ENCODE data around the gene DPH7.
"Not testable (repeated sequence)": the region's sequence is repeated elsewhere in the genome, so short reads cannot be mapped to it uniquely, and the experiment has no call there.

The DPH7 gene

DNA sequence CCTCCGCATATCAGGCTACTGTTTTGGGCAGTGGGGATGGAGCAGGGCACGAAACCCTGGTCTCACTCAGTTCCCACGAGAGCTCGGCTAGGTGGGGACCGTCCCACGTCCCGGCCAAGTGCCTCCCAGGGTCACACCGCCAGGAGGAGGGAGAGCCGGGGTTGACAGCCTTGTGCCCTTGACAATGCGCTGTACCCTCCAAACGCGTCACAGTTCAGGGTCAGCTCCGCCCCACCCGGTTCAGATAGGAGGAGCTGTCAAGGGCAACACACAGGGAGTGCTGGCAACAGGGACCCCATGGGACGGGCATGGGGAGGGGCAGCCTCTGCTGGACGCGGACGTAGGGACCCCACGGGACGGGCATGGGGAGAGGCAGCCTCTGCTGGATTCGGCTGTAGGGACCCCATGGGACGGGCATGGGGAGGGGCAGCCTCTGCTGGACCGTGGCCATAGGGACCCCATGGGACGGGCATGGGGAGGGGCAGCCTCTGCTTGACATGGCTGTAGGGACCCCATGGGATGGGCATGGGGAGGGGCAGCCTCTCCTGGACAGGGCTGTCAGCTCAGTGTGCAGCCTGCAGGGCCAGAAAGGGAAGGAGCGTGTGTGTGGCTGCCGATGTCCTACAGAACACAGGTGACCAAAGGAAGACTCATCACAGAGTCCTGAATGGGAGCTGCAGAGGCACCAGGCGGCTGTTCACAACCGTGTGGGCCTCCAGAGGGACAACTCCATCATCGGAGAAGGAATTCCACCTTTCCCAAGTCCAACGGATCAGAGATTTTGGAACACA, 57.9 kb downstream of the DPH7 start:
- H3K27ac Mint-ChIP-seq = no peak overlapping the region
- H3K4me1 Mint-ChIP-seq (ENCODE audit: low read depth) = peaks cover 4% of the 10 kb centered on the region
- peaks cover 6% of the 10 kb centered on the region for H3K27me3 Mint-ChIP-seq
- intact Hi-C loops (cut with micrococcal nuclease) = loop anchor here (10.0 kb wide), 1 partner anchor 226 kb away; no protein-coding TSS in a partner anchor
- no peak overlapping the region for H3K4me3 Mint-ChIP-seq
- H3K36me3 Mint-ChIP-seq (ENCODE audit: low read depth) = no peaks in the 10 kb centered on the region
- H3K9me3 Mint-ChIP-seq = no peaks in the 10 kb centered on the region

DNA sequence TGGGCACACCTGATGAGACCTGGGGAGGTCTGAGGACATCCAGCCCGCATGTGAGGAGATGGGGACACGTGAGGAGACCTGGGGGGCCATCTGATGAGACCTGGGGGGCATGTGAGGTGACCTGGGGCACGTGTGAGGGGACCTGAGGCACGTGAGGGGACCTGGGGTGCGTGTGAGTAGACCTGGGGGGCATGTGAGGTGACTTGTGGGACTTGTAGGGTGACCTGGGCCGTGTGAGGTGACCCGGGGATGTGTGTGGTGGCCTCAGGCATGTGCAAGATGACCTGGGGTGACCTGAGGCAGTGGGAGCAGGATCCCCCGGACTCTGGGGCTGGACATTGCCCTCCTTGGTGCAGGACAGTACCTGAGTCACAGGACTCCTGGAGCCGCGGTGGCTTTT, 59.2 kb downstream of the DPH7 start:
- Mint-ChIP-seq H3K27me3 (no peaks in the 10 kb centered on the region), H3K27ac (no peak overlapping the region), H3K36me3 (ENCODE audit: low read depth) (no peaks in the 10 kb centered on the region), H3K9me3 (no peaks in the 10 kb centered on the region), H3K4me3 (no peak overlapping the region), H3K4me1 (ENCODE audit: low read depth) (no peaks in the 10 kb centered on the region)
- intact Hi-C loops (cut with micrococcal nuclease) = no loop called here

DNA sequence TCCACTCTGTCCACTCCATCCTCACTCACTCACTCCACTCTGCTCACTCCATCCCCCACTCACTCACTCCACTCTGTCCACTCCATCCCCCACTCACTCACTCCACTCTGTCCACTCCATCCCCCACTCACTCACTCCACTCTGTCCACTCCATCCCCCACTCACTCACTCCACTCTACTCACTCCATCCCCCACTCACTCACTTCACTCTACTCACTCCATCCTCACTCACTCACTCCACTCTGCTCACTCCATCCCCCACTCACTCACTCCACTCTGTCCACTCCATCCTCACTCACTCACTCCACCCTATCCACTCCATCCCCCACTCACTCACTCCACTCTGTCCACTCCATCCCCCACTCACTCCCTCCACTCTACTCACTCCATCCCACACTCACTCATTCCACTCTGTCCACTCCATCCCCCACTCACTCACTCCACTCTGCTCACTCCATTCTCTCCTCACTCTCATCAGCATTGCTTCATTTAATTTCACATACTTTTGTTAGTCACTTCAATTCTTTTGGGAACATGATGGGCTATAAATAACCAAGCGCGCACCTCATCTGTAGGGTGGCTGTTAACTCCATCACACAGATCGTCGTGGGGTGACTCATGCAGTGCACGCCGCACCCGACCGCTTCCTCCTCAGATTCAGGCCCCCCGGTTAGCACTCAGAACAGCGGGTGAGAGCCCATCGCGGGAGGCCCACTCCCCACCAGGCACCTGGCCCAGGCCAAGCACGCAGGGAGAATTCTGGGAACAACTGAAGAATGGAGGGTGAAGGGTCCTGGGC, 59.9 kb downstream of the DPH7 start:
- H3K36me3 Mint-ChIP-seq (ENCODE audit: low read depth); H3K27me3 Mint-ChIP-seq; H3K4me1 Mint-ChIP-seq (ENCODE audit: low read depth); intact Hi-C loops (cut with micrococcal nuclease); H3K4me3 Mint-ChIP-seq; H3K27ac Mint-ChIP-seq; H3K9me3 Mint-ChIP-seq: not testable (repeated sequence)

DNA sequence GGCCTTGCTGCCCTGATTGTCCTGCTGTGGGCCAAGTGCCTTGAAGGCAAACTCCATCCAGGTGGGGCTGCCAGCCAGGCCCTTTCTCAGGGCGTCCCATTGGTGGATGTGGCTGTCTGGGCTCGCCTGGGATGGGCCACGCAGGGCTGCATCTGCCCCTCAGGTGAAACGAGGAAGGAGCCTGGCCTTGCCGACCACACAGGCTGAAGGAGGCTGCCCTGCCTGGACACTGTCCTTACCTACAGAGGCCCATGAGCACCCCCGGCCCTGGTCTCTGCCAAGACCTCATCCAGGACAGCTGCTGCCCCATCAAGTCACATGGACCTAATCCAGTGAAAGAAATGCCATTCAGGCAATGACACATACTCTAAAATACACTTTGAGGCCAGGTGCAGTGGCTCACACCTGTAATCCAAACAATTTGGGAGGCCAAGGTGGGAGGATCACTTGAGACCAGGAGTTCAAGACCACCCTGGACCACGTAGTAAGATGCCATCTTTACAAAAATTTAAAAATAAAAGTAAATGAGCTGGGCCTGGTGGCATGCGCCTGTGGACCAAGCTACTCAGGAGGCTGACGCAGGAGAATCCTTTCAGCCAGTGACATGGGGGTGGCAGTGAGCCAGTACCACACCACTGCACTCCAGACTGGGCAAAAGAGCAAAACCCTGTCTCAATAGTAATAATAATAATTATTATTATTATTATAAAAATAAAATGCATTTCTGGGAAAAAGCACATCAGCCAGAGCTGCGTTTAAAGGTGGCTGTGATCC, 62.4 kb downstream of the DPH7 start:
- Mint-ChIP-seq H3K4me3 (no peak overlapping the region), H3K4me1 (ENCODE audit: low read depth) (peaks cover 5% of the 10 kb centered on the region), H3K9me3 (no peaks in the 10 kb centered on the region), H3K27me3 (no peaks in the 10 kb centered on the region), H3K27ac (no peak overlapping the region), H3K36me3 (ENCODE audit: low read depth) (no peaks in the 10 kb centered on the region)
- intact Hi-C loops (cut with micrococcal nuclease) = no loop called here

DNA sequence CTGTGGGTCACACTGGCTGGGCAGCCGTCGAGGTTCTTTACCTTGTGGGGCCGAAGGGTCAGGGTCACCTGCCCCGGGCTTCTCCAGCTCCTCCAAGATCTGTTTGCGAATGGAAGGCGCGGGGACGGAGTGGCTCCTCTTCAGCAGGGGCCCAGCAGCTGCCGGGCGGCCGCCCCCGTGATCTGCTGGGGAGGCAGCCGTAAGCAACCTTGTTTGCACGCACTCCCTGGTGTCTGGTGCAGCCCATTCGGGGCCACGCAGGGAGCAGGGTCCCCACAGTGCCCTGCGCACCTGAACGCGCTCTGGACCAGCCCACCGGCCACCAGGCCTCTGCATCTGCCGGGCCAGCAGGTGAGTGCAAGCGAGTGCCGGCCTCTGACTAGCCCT, 63.4 kb downstream of the DPH7 start:
- Mint-ChIP-seq H3K27ac (no peak overlapping the region), H3K4me3 (no peak overlapping the region), H3K27me3 (no peaks in the 10 kb centered on the region), H3K4me1 (ENCODE audit: low read depth) (peaks cover 5% of the 10 kb centered on the region), H3K36me3 (ENCODE audit: low read depth) (no peaks in the 10 kb centered on the region), H3K9me3 (no peaks in the 10 kb centered on the region)
- intact Hi-C loops (cut with micrococcal nuclease) = no loop called here

DNA sequence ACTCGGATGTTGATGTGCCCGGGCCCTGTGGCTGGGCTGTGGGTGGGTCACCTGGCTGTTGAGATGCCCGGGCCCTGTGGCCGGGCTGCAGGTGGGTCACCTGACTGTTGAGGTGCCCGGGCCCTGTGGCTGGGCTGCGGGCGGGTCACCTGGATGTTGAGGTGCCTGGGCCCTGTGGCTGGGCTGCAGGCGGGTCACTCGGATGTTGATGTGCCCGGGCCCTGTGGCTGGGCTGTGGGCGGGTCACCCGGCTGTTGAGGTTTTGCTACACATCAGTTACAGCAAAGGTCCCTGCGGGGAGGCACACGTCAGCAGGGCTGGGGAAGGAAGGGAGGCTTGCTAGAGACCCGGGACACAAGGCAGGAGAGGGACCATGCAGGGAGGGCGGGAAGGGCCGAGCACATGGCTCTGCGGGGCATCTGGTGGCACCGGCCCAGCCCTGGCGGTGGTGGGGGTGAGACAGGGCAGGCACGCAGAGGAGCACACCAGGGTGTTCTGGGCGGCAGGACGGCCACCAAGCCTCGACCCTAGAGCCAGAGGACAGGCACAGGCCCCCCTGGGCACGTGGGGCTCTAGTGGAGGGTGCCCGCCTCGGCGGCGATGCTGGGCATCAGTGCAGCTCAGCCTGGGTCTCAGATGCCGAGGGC, 63.9 kb downstream of the DPH7 start:
- no peak overlapping the region for H3K27ac Mint-ChIP-seq
- H3K9me3 Mint-ChIP-seq = peaks cover 1% of the 10 kb centered on the region
- intact Hi-C loops (cut with micrococcal nuclease) = no loop called here
- H3K4me1 Mint-ChIP-seq (ENCODE audit: low read depth) = peaks cover 5% of the 10 kb centered on the region
- H3K27me3 Mint-ChIP-seq = no peaks in the 10 kb centered on the region
- no peak overlapping the region for H3K4me3 Mint-ChIP-seq
- H3K36me3 Mint-ChIP-seq (ENCODE audit: low read depth) = no peaks in the 10 kb centered on the region

DNA sequence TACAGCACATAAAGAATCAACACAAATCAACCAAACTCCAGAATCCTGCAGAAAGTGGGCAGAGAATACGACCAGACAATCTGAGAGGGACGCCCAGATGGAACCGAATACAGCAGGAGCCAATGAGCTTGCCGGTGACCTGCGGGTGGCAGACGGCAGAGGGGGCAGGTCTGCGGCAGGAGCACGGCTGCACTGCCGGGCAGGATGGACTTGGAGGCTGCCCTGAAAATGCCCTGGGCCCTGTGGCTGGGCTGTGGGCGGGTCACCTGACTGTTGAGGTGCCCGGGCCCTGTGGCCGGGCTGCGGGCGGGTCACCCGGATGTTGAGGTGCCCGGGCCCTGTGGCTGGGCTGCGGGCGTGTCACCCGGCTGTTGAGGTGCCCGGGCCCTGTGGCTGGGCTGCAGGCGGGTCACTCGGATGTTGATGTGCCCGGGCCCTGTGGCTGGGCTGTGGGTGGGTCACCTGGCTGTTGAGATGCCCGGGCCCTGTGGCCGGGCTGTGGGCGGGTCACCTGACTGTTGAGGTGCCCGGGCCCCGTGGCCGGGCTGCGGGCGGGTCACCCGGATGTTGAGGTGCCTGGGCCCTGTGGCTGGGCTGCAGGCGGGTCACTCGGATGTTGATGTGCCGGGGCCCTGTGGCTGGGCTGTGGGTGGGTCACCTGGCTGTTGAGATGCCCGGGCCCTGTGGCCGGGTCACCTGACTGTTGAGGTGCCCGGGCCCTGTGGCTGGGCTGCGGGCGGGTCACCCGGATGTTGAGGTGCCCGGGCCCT, 64.7 kb downstream of the DPH7 start:
- H3K27me3 Mint-ChIP-seq; H3K36me3 Mint-ChIP-seq (ENCODE audit: low read depth); H3K4me3 Mint-ChIP-seq; H3K4me1 Mint-ChIP-seq (ENCODE audit: low read depth); H3K9me3 Mint-ChIP-seq; H3K27ac Mint-ChIP-seq; intact Hi-C loops (cut with micrococcal nuclease): not testable (repeated sequence)

DNA sequence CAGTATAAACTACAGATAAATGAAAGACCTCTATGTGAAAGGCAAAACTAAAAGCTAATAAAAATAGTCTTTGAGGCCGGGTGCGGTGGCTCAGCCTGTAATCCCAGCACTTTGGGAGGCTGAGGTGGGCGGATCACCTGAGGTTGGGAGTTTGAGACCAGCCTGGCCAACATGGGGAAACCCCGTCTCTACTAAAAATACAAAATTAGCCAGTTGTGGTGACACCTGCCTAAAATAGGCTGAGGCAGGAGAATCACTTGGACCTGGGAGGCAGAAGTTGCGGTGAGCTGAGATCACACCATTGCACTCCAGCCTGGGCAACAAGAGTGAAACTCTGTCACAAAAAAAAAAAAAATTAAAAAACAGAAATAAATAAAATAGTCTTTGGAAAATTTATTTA, 65.6 kb downstream of the DPH7 start:
- H3K4me1 Mint-ChIP-seq (ENCODE audit: low read depth); H3K9me3 Mint-ChIP-seq; H3K36me3 Mint-ChIP-seq (ENCODE audit: low read depth); intact Hi-C loops (cut with micrococcal nuclease); H3K27me3 Mint-ChIP-seq; H3K27ac Mint-ChIP-seq; H3K4me3 Mint-ChIP-seq: not testable (repeated sequence)

DNA sequence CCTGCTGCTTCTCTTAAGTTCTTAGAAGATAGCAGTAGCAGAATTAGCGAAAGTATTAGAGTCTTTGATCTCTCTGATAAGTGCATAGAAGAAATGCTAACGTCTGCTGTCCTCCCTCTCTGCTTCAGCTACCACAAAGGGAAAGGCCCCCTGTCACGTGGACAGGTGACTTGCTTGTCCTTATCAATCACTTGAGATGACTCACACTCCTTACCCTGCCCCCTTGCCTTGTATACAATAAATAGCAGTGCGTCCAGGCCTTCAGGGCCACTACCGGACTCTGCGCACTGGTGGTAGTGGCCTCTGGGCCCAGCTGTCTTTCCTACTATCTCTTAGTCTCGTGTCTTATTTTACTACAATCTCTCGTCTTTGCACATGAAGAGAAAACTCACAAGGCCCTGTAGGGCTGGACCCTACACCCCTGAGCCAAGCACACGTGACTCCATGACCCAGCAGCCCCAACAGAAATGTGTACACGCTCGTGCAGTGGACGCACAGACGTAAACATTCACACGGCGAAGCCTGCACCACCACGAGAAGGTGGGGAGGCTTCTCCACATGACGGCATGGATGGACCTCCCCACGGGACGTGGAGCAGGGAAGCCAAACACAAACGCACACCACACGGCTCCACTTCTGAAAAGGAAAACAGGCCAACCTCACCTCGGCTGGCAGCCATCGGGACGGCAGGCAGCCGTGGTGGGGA, 66.8 kb downstream of the DPH7 start:
- Mint-ChIP-seq H3K9me3 (peaks cover 7% of the 10 kb centered on the region), H3K27ac (no peak overlapping the region), H3K27me3 (peaks cover 3% of the 10 kb centered on the region), H3K4me3 (no peak overlapping the region), H3K36me3 (ENCODE audit: low read depth) (peaks cover 6% of the 10 kb centered on the region), H3K4me1 (ENCODE audit: low read depth) (peaks cover 5% of the 10 kb centered on the region)
- intact Hi-C loops (cut with micrococcal nuclease) = no loop called here

DNA sequence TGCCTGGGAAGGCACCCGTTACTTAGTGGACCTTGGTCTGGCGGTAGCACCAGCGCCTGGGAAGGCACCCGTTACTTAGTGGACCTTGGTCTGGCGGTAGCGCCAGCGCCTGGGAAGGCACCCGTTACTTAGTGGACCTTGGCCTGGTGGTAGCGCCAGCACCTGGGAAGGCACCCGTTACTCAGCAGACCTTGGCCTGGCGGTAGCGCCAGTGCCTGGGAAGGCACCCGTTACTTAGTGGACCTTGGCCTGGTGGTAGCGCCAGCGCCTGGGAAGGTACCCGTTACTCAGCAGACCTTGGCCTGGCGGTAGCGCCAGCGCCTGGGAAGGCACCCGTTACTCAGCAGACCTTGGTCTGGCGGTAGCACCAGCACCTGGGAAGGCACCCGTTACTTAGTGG, 67.6 kb downstream of the DPH7 start:
- H3K9me3 Mint-ChIP-seq; H3K36me3 Mint-ChIP-seq (ENCODE audit: low read depth); intact Hi-C loops (cut with micrococcal nuclease); H3K27me3 Mint-ChIP-seq; H3K4me3 Mint-ChIP-seq; H3K4me1 Mint-ChIP-seq (ENCODE audit: low read depth); H3K27ac Mint-ChIP-seq: not testable (repeated sequence)

DNA sequence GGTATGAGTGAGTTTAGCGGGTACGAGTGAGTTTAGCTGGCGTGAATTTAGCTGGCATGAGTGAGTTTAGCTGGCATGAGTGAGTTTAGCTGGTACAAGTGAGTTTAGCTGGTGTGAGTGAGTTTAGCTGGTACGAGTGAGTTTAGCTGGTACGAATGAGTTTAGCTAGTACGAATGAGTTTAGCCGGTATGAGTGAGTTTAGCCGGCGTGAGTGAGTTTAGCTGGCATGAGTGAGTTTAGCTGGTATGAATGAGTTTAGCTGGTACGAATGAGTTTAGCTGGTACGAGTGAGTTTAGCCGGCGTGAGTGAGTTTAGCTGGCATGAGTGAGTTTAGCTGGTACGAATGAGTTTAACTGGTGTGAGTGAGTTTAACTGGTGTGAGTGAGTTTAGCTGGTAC, 69.5 kb downstream of the DPH7 start:
- intact Hi-C loops (cut with micrococcal nuclease) = no loop called here
- Mint-ChIP-seq H3K36me3 (ENCODE audit: low read depth) (peaks cover 6% of the 10 kb centered on the region), H3K4me1 (ENCODE audit: low read depth) (peaks cover 5% of the 10 kb centered on the region), H3K4me3 (no peak overlapping the region), H3K27ac (no peak overlapping the region), H3K27me3 (peaks cover 6% of the 10 kb centered on the region), H3K9me3 (peaks cover 8% of the 10 kb centered on the region)

DNA sequence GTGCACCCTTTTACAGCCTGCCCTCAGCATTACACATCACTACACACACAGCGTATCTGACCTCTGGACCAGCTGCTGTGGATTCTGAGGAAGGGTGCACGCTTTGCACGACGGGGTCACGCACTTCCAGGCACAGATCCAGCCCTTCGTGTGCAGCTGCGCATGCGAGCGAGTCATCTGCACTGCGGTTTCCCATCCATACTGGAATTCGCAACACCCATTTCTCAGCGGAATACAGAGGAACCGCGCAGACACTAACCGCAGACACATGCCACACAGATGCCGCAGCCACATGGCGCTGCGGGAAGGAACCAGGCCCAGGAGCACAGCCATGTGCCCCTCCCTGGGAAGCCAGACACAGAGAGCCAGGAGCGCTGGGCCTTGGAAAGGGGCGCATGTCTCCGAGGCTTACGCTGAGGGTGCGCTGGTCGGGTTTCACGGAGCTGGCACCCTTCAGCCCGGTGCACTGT, 72.0 kb downstream of the DPH7 start:
- H3K27me3 Mint-ChIP-seq = peaks cover 6% of the 10 kb centered on the region
- peaks cover 26% of the 10 kb centered on the region for H3K36me3 Mint-ChIP-seq (ENCODE audit: low read depth)
- H3K4me3 Mint-ChIP-seq = no peak overlapping the region
- H3K9me3 Mint-ChIP-seq = peaks cover 30% of the 10 kb centered on the region
- intact Hi-C loops (cut with micrococcal nuclease) = no loop called here
- H3K4me1 Mint-ChIP-seq (ENCODE audit: low read depth) = peaks cover 4% of the 10 kb centered on the region
- H3K27ac Mint-ChIP-seq = no peak overlapping the region

DNA sequence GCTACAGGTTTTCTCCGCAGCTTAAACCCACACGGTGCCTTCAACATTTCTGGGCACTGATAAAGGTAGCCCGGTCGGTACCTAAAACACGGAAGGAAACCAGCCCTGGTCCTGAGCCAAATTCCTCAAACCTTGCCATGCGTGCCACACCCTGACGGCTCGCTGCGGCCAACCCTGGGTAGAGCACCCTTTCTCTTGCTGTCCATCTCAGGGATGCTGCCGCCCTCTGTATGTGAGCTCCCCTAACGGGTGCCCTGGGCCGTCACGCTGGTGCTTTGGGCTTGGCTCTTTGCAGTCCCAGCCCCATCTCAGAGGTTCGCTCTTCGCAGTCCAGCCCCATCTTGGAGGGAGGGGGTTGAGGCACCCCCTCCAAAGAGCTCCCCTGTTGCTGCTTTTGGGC, 72.5 kb downstream of the DPH7 start:
- Mint-ChIP-seq H3K4me1 (ENCODE audit: low read depth) (peaks cover 4% of the 10 kb centered on the region), H3K4me3 (no peak overlapping the region), H3K9me3 (peaks cover 30% of the 10 kb centered on the region), H3K27me3 (peaks cover 6% of the 10 kb centered on the region), H3K27ac (no peak overlapping the region), H3K36me3 (ENCODE audit: low read depth) (peaks cover 26% of the 10 kb centered on the region)
- intact Hi-C loops (cut with micrococcal nuclease) = no loop called here

Data from dendritic cell treated with granulocyte-macrophage colony-stimulating factor and Interleukin-4, amounts not matched to agents 40 ng/mL and 50 ng/mL, for 4 days (primary cell).